ENCODE data around the gene LRRC8E.

The LRRC8E gene

DNA sequence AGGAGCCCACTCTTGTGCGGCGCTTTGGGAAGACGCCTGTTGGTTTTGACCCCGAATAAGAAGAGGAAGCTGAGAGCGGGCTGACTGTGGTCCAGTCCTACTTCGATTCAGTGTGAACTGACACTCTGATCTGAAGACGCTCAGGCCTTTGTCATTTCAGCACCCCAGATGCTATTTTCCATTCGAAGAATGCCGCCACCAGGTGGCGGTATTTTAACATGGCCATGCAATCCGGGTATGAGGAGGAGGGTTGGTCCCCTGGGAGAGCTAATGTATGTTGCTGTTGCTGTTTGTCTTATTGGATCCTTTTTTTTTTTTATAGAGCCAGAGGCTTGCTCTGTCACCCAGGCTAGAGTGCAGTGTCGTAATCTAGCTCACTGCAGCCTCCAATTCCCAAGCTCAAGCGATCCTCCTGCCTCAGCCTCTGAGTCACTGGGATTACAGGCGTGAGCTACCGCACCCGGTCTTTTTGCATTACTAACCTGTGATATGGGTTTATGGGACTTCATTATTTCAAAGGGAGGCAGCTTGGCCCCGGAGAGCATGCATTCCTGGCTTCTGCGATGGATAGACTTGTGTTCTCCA, 56.0 kb downstream of the LRRC8E start:
- DNase-seq (ENCODE audit: low read depth): peak; percentile 92
- TF ChIP-seq, protein P1, sequence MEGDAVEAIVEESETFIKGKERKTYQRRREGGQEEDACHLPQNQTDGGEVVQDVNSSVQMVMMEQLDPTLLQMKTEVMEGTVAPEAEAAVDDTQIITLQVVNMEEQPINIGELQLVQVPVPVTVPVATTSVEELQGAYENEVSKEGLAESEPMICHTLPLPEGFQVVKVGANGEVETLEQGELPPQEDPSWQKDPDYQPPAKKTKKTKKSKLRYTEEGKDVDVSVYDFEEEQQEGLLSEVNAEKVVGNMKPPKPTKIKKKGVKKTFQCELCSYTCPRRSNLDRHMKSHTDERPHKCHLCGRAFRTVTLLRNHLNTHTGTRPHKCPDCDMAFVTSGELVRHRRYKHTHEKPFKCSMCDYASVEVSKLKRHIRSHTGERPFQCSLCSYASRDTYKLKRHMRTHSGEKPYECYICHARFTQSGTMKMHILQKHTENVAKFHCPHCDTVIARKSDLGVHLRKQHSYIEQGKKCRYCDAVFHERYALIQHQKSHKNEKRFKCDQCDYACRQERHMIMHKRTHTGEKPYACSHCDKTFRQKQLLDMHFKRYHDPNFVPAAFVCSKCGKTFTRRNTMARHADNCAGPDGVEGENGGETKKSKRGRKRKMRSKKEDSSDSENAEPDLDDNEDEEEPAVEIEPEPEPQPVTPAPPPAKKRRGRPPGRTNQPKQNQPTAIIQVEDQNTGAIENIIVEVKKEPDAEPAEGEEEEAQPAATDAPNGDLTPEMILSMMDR (conservative IDR thresholded peaks at IDR 0.05; ENCODE audit: low read length): peak; percentile 81
- peak overlapping the region; percentile 78 for H3K4me3 ChIP-seq (ENCODE audit: low read length)

DNA sequence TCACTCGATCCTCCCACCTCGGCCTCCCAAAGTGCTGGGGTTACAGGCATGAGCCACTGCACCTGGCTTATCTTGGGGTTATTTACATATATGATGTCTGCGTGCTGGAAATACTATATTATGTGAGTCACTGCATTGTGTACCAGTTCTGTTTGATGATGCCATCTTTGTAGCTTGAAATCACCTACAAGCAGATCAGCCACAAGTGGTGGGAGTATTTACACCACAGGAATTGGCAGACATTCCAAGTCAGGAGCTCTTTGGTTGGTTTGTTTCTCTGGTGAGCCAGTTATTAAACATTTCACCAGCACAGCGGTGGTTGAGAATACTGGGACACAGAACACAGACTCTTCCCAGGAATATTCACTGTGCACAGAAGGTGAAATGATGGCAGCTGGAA, 59.6 kb downstream of the LRRC8E start:
- TF ChIP-seq, protein P1 (conservative IDR thresholded peaks at IDR 0.05; ENCODE audit: low read length): no peak
- DNase-seq (ENCODE audit: low read depth): no peak
- no peak overlapping the region for H3K4me3 ChIP-seq (ENCODE audit: low read length)
